ENCODE measurements around the gene CBX2.

Gene CBX2

GRCh38 chr17:79833110-79833450 is 55.1 kb downstream of the CBX2 start:
- ATAC-seq = no peak
- TF ChIP-seq, protein P1, sequence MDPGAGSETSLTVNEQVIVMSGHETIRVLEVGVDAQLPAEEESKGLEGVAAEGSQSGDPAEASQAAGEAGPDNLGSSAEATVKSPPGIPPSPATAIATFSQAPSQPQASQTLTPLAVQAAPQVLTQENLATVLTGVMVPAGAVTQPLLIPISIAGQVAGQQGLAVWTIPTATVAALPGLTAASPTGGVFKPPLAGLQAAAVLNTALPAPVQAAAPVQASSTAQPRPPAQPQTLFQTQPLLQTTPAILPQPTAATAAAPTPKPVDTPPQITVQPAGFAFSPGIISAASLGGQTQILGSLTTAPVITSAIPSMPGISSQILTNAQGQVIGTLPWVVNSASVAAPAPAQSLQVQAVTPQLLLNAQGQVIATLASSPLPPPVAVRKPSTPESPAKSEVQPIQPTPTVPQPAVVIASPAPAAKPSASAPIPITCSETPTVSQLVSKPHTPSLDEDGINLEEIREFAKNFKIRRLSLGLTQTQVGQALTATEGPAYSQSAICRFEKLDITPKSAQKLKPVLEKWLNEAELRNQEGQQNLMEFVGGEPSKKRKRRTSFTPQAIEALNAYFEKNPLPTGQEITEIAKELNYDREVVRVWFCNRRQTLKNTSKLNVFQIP (CRISPR knock-in tag; IDR thresholded peaks at IDR 0.05; ENCODE audit: borderline replicate concordance, low read depth) = no peak
- no peak for TF ChIP-seq ESRRG (CRISPR knock-in tag; IDR thresholded peaks at IDR 0.05)

DNA sequence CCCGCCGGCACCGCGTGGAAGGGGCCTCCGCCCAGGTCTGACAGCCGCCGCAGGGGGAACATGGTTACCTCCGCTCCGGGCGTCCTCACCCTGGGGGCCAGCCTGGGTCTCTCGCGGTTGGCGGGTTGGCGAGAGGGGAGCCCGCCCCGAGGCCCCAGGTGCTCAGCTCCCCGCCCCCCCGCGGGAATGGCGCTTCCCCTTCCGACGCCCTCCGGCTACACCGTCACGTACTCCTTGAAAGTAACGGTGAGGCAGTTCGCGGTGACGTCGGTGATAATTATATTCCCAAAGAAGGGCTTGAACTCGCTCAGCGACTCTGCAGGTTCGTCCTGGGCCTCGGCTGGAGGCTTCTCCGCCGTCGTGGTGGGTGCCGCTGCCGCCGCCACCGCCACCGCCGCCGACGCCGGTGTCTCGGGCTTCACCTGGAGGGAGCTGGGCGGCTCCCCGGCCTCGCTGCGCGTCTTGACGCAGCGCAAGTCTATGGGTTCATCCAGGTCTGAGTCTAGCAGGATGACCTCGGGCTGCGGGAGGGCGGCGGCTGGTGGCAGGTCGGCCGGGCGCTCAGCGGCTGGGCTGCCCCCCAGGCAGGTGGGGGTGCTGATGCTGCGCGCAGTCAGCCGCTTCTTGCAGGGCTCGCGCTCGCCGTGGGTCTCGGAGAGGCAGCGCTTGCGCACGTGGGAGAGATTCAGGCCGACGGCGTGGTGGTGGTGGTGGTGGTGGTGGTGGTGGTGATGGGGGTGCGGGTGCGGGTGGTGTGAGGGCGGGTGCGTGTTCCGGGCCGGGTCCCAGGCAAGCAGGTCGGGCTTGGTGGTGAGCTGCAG is 56.0 kb downstream of the CBX2 start:
- TF ChIP-seq, protein P2, sequence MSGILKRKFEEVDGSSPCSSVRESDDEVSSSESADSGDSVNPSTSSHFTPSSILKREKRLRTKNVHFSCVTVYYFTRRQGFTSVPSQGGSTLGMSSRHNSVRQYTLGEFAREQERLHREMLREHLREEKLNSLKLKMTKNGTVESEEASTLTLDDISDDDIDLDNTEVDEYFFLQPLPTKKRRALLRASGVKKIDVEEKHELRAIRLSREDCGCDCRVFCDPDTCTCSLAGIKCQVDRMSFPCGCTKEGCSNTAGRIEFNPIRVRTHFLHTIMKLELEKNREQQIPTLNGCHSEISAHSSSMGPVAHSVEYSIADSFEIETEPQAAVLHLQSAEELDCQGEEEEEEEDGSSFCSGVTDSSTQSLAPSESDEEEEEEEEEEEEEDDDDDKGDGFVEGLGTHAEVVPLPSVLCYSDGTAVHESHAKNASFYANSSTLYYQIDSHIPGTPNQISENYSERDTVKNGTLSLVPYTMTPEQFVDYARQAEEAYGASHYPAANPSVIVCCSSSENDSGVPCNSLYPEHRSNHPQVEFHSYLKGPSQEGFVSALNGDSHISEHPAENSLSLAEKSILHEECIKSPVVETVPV (CRISPR knock-in tag; IDR thresholded peaks at IDR 0.05) = no peak
- no peak for TF ChIP-seq TCF4 (CRISPR knock-in tag; IDR thresholded peaks at IDR 0.05; ENCODE audit: borderline replicate concordance)
- TF ChIP-seq ISL1 (CRISPR knock-in tag; IDR thresholded peaks at IDR 0.05) = no peak
- TF ChIP-seq GLIS3 (CRISPR knock-in tag; IDR thresholded peaks at IDR 0.05) = no peak
- TF ChIP-seq, protein P3, sequence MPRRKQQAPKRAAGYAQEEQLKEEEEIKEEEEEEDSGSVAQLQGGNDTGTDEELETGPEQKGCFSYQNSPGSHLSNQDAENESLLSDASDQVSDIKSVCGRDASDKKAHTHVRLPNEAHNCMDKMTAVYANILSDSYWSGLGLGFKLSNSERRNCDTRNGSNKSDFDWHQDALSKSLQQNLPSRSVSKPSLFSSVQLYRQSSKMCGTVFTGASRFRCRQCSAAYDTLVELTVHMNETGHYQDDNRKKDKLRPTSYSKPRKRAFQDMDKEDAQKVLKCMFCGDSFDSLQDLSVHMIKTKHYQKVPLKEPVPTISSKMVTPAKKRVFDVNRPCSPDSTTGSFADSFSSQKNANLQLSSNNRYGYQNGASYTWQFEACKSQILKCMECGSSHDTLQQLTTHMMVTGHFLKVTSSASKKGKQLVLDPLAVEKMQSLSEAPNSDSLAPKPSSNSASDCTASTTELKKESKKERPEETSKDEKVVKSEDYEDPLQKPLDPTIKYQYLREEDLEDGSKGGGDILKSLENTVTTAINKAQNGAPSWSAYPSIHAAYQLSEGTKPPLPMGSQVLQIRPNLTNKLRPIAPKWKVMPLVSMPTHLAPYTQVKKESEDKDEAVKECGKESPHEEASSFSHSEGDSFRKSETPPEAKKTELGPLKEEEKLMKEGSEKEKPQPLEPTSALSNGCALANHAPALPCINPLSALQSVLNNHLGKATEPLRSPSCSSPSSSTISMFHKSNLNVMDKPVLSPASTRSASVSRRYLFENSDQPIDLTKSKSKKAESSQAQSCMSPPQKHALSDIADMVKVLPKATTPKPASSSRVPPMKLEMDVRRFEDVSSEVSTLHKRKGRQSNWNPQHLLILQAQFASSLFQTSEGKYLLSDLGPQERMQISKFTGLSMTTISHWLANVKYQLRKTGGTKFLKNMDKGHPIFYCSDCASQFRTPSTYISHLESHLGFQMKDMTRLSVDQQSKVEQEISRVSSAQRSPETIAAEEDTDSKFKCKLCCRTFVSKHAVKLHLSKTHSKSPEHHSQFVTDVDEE (CRISPR knock-in tag; IDR thresholded peaks at IDR 0.05) = no peak
- no peak for TF ChIP-seq PPARA (CRISPR knock-in tag; IDR thresholded peaks at IDR 0.05; ENCODE audit: borderline replicate concordance)
- TF ChIP-seq, protein P1 (CRISPR knock-in tag; IDR thresholded peaks at IDR 0.05; ENCODE audit: borderline replicate concordance, low read depth) = no peak
- no peak for TF ChIP-seq ARNTL (CRISPR knock-in tag; IDR thresholded peaks at IDR 0.05; ENCODE audit: borderline replicate concordance, low read depth)
- no peak for TF ChIP-seq ZFP30 (CRISPR knock-in tag; IDR thresholded peaks at IDR 0.05)
- no peak for TF ChIP-seq PATZ1 (CRISPR knock-in tag; IDR thresholded peaks at IDR 0.05; ENCODE audit: borderline replicate concordance)
- TF ChIP-seq, protein P4, sequence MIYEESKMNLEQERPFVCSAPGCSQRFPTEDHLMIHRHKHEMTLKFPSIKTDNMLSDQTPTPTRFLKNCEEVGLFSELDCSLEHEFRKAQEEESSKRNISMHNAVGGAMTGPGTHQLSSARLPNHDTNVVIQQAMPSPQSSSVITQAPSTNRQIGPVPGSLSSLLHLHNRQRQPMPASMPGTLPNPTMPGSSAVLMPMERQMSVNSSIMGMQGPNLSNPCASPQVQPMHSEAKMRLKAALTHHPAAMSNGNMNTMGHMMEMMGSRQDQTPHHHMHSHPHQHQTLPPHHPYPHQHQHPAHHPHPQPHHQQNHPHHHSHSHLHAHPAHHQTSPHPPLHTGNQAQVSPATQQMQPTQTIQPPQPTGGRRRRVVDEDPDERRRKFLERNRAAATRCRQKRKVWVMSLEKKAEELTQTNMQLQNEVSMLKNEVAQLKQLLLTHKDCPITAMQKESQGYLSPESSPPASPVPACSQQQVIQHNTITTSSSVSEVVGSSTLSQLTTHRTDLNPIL (CRISPR knock-in tag; IDR thresholded peaks at IDR 0.05; ENCODE audit: low read depth) = no peak
- TF ChIP-seq SNAI2 (CRISPR knock-in tag; IDR thresholded peaks at IDR 0.05) = no peak
- TF ChIP-seq OSR1 (CRISPR knock-in tag; IDR thresholded peaks at IDR 0.05) = no peak
- no peak for TF ChIP-seq ZC3H10 (CRISPR knock-in tag; IDR thresholded peaks at IDR 0.05)
- no peak for TF ChIP-seq ZNF70 (CRISPR knock-in tag; IDR thresholded peaks at IDR 0.05)
- TF ChIP-seq ZNF8 (CRISPR knock-in tag; IDR thresholded peaks at IDR 0.05) = no peak
- TF ChIP-seq BACH2 (CRISPR knock-in tag; IDR thresholded peaks at IDR 0.05; ENCODE audit: borderline replicate concordance) = no peak
- TF ChIP-seq ESRRG (CRISPR knock-in tag; IDR thresholded peaks at IDR 0.05) = no peak
- TF ChIP-seq ZFP3 (CRISPR knock-in tag; IDR thresholded peaks at IDR 0.05) = no peak
- ATAC-seq = no peak
